ENCODE data around the gene ISCU. TPM values are rescaled to one million over a fixed set of nuclear protein-coding genes. Genes with fewer than 3 reads are reported as not detected.

ISCU gene
- 484 TPM for total RNA-seq
- long read RNA-seq, transcript ISCU-205 (5 exons, 1,330 nt), result minor isoform, 7 of 464 reads
- long read RNA-seq, transcript ISCU-201 (5 exons, 994 nt), result major isoform, 426 of 464 reads
- long read RNA-seq, partial matches to known transcripts, result 20 of 464 reads
- long read RNA-seq, other reads (novel, unspliced or antisense), result 8 of 464 reads

DNA sequence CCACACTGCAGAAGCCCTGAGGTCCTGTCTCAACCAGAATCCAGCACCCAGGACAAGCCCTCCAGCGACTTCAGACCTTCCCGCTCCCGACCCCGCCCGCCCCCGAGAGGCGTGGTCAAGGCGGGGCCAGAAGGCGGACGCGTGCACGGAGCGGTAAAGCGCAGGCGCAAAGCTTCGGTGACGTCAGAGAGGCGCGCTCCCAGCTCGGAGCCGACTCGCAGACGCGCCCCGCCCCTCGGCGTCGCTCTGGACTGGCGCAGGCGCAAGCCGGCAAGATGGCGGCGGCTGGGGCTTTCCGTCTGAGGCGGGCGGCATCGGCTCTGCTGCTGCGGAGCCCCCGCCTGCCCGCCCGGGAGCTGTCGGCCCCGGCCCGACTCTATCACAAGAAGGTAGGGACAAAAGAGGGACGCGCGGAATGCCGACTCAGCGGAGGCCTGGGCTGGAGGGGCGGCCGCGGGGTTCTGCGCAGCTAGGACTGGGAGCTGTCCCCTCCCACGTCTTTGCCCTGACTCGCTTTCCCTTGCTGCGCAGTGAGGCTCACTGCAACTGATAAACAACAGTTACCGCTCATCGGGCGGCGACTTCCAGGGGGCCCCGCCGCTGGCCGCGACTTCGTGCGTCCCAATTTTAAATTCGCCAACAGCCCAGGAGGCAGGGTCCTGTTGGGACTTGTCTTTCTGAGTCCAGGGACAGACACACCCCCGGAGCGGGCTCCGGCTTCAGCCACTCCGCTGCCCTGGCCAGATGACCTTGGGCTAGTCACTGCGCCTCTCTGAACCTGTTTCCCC lies at the start of gene ISCU:
Gene ISCU (plus strand): TSS at position 249 of the 788 bp plus-strand sequence. CDS start 27 bp downstream, at position 276.
- DNase-seq (peak; percentile 98), ATAC-seq (ENCODE audit: poor library complexity) (peak; percentile 90)
- intact Hi-C loops (cut with DNase I), result loop anchor here (2.0 to 10.0 kb wide), 4 partner anchors 240 to 530 kb away; partner anchors contain the start of genes ALKBH2 and SSH1

DNA sequence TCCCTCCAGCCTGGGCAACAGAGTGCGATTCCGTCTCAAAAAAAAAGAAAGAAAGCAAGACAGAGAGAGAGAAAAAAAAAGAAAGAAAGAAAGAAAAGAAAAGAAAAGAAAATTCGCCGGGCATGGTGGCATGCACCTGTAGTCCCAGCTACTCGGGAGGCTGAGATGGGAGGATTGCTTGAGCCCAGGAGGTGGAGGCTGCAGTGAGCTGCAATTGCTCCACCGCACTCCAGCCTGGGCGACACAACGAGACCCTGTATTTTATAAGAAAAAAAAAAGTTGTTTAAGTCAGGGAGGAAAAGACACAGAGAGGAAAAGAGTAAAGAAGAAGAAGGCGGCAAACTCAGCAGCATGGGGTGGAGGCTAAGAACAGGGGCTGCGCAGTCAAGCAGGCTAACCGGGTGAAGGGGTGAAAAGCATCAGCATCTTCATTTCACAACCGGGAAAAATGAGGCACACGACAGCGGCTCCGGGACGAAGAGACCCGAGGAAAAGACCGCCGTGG lies 47.9 kb upstream of the ISCU start:
- DNase-seq (no peak), ATAC-seq (ENCODE audit: poor library complexity) (peak; percentile 14)
- intact Hi-C loops (cut with DNase I), result loop anchor here (5.0 to 10.0 kb wide), 2 partner anchors 522 to 830 kb away; partner anchors contain the start of gene PWP1

DNA sequence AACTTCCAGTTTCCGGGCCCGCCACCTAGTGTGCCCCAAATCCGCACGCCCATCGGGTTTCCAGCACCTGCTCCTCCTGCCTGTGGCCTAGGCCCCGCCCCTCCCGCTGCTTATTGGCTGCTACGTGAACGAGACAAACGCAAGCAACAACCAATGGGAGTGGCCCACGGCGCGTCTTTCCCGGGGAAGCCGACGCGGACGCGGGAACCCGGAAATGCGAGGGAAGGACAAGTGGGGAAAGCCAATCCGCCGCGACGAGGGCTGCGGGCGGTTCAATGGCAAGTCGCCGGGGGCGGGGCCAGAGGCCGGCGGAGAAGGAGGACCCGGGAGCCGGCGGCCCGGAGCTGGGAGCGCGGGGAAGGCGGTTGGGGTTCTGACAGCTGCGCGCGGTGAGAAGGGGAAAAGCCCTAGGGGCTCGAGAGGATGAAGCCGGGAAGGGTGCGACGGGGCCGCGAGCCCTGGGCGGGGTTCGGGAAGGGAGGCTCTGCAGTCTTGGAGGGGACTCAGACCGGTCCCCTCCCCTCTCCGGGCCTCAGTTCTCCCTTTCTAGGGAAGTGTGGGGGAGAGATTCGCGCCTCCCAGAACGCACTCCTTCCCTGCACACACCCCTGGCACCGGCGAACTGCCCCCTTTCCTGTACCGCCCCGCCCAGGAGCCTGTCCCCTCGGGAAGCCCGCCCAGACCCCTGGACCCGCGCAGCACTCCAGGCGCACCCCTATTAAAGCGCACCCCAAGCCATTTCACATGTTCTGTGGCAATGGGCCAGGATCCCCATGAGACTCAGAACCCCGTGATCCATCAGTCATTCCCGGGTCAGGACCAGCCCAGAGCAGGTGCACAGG lies 47.2 kb upstream of the ISCU start, which contains the start of gene FICD:
Gene FICD (plus strand): TSS at position 305 of the 842 bp plus-strand sequence. CDS start 1,696 bp downstream, outside the sequence.
- intact Hi-C loops (cut with DNase I), result loop anchor here (5.0 to 10.0 kb wide), 2 partner anchors 523 to 830 kb away; partner anchors contain the start of gene PWP1
- DNase-seq (peak; percentile 100), ATAC-seq (ENCODE audit: poor library complexity) (peak; percentile 97)

DNA sequence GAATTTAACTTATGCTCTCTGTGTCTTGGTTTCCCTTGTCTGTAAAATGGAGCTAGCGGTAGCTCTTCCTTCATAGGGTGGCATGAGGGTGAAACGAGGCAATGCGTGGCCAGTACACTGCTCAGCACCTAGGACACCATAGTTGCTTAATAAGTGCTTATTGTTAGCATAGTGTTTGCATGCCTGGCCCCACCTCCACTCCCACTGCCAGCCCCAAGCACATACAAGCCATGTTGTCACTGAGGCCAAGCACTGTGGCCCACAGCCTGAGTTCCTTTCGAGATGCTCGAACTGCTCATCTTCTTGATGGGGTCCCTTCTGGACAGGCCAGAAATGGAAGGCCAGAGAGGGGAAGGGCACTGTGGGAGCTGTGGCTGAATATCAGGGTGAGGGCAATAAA lies 46.5 kb upstream of the ISCU start:
- no peak for ATAC-seq (ENCODE audit: poor library complexity)
- intact Hi-C loops (cut with DNase I), result loop anchor here (10.0 kb wide), 1 partner anchor 831 kb away; the partner anchor contains the start of gene PWP1
- no peak for DNase-seq

DNA sequence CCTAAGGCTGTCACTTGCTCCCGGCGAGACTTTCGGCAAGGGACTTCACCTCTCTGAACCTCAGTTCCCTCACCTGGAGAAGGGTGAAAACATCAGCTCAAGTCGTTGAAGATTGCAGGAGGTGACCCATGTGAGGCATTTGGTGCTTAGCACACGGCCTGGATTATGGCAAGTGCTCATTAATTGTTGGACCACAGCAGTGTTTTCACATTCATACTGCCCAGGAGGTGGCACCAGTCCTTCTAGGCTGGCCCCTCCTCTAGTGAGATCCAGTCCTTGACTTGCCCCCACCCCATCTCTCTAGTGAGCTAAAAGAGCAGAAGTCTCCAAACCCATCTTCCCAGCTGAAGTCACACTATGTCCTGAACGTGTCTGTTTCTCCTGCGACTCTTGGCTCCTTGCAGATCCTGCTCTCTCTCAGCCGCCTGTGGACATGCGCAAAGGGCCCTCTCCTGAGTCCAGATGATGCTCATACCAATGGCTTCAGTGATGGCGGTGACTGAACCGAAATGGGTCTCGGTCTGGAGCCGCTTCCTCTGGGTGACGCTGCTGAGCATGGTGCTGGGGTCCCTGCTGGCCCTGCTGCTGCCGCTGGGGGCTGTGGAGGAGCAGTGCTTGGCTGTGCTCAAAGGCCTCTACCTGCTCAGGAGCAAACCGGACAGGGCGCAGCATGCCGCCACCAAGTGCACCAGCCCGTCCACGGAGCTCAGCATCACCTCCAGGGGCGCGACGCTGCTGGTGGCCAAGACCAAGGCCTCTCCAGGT lies 45.7 kb upstream of the ISCU start:
- ATAC-seq (ENCODE audit: poor library complexity) (no peak), DNase-seq (no peak)
- intact Hi-C loops (cut with DNase I), result loop anchor here (10.0 kb wide), 1 partner anchor 832 kb away; the partner anchor contains the start of gene PWP1

DNA sequence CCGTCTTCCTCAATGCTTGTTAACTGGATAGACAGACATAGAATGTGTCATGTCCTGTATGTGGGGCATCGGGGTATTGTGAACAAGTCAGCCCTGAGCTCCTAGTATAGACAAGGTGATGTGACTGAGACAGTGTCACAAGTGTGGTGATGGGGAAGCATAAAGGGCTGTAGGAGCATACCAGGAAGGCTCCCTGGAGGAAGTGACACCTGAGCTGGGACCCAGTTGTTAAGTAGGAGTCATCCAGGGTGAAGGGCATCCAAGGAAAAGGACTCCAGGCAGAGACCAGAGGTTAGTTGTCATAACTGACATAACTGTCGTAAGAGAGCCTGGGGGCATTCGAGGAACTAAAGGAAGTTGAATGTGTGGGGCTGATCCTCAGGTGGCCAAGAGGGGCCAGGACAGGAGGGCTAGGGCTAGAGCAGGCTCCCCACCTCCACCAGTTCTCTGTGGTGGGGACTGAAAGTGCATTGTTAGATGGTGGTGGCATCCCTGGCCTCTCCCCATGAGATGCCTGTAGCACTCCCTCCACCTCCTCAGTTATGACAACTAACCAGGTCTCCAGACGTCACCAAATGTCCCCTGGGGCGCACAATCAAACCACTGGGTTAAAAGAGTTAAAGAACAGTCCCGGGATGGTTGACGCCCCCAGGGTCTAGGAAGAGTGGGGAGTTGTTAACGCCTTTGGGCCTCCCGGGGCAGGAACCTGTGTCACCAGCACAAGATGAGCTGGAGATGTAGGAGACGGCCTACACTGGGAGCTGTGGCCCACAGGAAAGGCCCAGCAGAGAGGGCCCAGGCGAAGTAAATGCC lies 44.9 kb upstream of the ISCU start:
- ATAC-seq (ENCODE audit: poor library complexity) (no peak), DNase-seq (no peak)
- intact Hi-C loops (cut with DNase I), result loop anchor here (10.0 kb wide), 1 partner anchor 833 kb away; the partner anchor contains the start of gene PWP1

DNA sequence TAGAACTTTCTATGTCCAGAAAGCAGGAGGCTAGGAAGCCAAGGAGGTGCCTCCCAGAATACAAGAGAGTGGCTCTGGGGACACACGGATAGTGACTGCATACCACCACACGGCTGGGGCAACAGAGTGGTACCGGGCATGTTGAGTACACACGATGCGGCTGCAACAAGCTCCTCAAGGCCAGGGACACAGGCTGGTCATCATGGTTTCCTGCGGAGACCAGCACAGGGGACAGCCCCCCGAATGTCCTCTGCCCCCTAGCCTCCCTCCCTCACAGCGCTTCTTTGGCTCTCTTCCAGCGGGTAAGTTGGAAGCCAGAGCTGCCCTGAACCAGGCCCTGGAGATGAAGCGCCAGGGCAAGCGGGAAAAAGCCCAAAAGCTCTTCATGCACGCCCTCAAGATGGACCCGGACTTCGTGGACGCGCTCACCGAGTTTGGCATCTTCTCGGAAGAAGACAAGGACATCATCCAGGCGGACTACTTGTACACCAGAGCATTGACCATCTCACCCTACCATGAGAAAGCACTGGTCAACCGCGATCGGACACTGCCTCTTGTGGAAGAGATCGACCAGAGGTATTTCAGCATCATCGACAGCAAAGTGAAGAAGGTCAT lies 44.2 kb upstream of the ISCU start:
- intact Hi-C loops (cut with DNase I), result loop anchor here (10.0 kb wide), 1 partner anchor 833 kb away; the partner anchor contains the start of gene PWP1
- ATAC-seq (ENCODE audit: poor library complexity), result no peak
- DNase-seq, result no peak

DNA sequence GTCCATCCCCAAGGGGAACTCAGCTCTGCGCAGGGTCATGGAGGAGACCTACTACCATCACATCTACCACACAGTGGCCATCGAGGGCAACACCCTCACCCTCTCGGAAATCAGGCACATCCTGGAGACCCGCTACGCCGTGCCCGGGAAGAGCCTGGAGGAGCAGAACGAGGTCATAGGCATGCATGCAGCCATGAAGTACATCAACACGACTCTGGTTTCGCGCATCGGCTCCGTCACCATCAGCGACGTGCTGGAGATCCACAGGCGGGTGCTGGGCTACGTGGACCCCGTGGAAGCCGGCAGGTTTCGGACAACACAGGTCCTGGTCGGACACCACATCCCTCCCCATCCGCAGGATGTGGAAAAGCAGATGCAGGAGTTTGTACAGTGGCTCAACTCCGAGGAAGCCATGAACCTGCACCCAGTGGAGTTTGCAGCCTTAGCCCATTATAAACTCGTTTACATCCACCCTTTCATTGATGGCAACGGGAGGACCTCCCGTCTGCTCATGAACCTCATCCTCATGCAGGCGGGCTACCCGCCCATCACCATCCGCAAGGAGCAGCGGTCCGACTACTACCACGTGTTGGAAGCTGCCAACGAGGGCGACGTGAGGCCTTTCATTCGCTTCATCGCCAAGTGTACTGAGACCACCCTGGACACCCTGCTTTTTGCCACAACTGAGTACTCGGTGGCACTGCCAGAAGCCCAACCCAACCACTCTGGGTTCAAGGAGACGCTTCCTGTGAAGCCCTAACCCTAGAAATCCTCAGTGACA lies 43.5 kb upstream of the ISCU start:
- no peak for ATAC-seq (ENCODE audit: poor library complexity)
- intact Hi-C loops (cut with DNase I), result loop anchor here (10.0 kb wide), 1 partner anchor 834 kb away; the partner anchor contains the start of gene PWP1
- no peak for DNase-seq

DNA sequence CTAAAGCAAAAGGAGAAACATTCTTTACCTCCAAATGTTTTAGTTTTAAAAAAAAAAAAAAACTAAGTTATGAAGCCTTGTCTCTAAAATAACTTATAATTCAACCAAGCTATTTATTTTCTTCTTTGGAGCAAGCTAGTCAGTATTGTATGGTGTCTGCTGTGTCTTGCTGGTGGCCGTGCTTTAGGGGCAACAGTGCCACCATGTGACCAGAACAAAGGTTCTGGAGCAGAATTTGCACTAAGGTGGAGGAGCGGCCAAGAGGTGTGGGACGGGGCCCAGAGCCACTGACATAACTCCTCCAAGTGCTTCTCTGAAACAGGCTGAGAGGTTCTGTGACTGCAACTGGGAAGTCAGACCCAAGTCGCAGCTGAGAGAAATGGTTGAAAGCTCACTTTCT lies 42.8 kb upstream of the ISCU start:
- ATAC-seq (ENCODE audit: poor library complexity) (no peak), DNase-seq (no peak)
- intact Hi-C loops (cut with DNase I), result loop anchor here (10.0 kb wide), 1 partner anchor 835 kb away; the partner anchor contains the start of gene PWP1

DNA sequence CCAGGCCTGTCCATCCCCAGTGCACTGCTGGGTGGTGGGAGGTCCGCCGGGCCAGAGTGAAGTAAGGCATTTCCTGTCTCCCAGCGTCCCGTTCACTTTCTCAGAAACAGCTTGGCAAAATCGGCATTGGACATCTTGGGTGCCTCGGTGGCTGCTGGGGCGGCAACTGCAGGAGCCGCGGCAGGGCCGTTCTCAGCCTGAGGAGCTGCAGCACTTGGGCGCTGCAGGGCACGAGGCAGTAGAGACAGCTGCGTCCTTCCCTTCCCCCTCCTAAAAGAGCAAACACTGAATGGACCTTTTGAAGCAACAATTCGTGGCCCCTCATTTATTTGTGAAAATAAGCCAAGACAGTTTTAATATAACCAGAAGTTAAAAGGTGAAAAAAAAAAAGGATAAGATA lies 39.0 kb upstream of the ISCU start:
- DNase-seq (no peak), ATAC-seq (ENCODE audit: poor library complexity) (no peak)
- intact Hi-C loops (cut with DNase I), result no loop called here

DNA sequence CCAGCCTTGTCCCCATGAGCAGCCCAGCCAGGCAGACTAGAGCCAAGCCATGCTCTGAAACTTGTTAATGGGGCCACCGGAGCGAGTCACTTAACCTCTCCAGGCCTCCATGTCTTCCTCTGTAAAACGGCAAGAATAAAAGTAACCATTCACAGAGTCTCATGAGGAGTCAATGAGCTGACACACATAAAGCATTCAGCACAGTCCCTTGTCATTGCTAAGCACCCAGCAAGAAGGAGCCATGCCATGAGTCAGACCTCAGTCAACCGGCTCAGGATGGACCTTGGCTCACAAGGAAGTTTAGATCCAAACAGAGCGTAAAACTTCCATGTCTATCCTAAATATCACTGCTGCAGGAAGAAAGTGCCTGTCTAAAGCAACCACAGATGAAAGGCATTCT lies 36.7 kb upstream of the ISCU start:
- ATAC-seq (ENCODE audit: poor library complexity) (no peak), DNase-seq (no peak)
- intact Hi-C loops (cut with DNase I), result no loop called here

DNA sequence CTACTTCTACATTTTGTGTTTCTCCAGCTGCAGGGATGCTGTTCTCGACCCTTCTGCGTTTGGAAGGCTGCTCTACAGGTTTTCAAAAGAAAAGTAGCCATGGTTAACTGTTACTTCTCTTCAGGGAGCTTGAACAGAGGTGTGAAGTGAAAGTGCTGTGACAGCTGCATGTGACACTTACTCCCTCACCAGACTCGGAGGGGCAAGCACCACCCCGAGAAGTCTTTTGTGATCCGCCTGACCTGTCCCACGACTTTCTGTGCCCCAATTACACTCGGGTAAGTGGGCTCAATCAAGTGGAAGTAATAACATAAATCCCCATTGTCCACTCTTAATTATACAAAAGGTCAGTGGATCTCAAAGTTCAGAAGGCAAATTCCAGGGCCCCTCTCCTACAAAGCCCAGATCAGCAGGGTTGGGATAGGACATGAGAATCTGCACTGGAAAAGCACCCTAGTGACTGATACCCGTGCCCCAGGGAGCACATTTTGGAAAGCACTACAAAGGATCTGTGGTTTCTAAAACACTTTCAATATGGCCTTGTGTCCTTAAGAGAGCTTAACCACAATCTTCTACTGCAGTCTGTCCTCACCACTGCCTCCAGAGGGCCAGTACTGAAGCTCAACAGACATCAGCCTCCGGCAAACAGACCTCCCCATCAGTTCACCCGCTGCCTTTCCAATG lies 35.8 kb upstream of the ISCU start:
- ATAC-seq (ENCODE audit: poor library complexity) (no peak), DNase-seq (no peak)
- intact Hi-C loops (cut with DNase I), result no loop called here

DNA sequence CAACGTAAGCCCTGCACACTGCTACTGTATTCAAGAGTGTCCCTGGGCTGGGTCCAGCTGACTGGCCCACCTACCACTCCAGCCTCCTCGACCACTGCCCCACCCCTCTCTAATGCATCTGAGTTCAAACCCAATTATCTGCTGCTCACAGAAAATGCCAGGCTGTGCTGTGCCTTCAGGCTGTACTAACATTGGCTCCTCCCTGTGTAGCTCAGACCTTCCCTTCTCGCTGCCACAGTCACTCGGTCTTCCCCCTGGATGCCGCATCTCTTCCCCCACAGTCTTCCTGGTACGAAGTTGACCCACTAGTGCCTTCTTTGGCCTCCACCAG lies 35.3 kb upstream of the ISCU start:
- no peak for DNase-seq
- no peak for ATAC-seq (ENCODE audit: poor library complexity)
- intact Hi-C loops (cut with DNase I), result no loop called here

DNA sequence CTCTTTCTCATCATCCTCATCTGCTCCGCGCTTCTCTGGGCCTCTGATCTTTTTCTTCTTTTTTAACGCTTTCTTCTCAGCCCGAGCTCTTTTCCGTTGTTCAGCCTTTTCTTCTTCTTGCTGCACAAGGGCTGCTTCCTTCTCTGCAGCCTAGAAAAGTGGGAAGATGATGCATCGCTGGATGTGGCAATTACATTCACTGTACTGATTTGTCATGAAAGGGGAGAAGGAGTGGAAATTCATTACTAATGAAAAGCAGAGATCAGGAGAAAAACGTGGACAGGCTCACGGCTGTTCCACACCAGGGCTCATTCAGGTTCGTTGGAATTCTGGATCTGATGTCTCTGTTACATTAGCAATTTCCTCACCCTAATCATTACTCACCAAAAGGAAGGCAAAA lies 32.2 kb upstream of the ISCU start:
- ATAC-seq (ENCODE audit: poor library complexity) (no peak), DNase-seq (no peak)
- intact Hi-C loops (cut with DNase I), result no loop called here

Measured in Right ventricle myocardium superior (tissue), 1 donor.